HG03060 (cell line): ENCODE results near the gene TAF11L10.
"Not testable (repeated sequence)": the region's sequence is repeated elsewhere in the genome, so short reads cannot be mapped to it uniquely, and the experiment has no call there.

Experiments used
- ATAC-seq: cut with Tn5 transposase; IDR thresholded peaks from one replicate; pipeline ENCODE4 v1.9.1; 2021; ENCODE audit warnings: low read depth, moderate number of reproducible peaks; ENCODE audit not compliant: unreplicated experiment

The TAF11L10 gene

DNA sequence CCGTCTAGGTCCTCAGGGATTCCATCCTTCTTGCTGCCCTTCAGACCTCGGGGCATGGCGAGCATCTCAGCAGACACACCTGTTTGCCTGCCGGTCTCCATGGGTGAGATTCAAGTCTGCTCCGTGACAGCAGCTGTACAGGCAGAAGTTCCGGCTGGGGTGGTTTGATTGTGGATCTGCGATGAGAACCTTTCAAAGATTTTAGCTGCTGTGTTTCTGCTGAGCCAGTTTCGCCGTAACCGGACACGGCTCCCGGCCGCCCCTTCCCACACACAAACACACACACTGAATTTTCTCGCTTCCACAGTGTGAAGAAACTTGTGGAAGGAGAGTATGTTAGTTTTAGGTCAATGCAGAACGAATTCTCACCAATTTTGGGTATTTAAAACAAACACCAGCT, at the start of gene TAF11L10:
Gene TAF11L10 (minus strand): TSS at position 101 of the 400 bp plus-strand sequence.
- not testable (repeated sequence) for ATAC-seq

DNA sequence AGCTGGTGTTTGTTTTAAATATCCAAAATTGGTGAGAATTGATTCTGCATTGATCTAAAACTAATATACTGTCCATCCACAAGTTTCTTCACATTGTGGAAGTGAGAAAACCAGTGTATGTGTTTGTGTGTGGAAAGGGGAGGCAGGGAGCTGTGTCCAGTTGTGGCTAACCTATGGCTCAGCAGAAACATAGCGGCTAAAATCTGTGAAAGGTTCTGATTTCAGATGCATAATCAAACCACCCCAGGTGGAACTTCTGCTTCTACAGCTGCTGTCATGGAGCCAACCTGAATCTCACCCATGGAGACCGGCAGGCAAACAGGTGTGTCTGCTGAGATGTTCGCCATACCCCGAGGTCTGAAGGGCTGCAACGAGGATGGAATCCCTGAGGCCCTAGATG, 36.5 kb upstream of the TAF11L10 start, which contains the start of gene TAF11L14:
Gene TAF11L14 (plus strand): TSS at position 301 of the 400 bp plus-strand sequence.
- no peak for ATAC-seq

DNA sequence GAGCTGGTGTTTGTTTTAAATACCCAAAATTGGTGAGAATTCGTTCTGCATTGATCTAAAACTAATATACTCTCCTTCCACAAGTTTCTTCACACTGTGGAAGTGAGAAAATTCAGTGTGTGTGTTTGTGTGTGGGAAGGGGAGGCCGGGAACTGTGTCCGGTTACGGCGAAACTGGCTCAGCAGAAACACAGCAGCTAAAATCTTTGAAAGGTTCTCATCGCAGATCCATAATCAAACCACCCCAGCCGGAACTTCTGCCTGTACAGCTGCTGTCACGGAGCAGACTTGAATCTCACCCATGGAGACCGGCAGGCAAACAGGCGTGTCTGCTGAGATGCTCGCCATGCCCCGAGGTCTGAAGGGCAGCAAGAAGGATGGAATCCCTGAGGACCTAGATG, 34.2 kb upstream of the TAF11L10 start, which contains the start of gene TAF11L13:
Gene TAF11L13 (plus strand): TSS at position 301 of the 400 bp plus-strand sequence.
- not testable (repeated sequence) for ATAC-seq

DNA sequence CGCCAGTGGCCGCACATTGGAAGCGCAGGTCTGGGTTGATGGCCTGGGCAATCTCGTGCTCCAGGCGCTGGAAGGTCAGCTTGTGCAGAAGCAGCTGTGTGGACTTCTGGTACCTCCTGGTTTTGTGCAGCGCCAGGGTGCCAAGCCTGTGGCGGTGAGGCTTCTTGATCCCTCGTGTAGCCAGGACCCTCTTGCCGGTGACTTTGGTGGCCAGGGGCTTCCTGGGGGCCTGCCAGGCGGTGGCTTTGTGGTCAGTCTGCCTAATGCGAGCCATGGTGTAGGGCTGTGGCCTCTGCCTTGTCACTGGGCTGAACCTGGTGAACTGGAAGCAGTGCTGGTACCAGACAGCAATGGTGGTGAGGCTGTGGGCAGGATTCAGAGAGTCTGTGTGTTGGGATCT, 28.1 kb upstream of the TAF11L10 start:
- ATAC-seq = no peak

DNA sequence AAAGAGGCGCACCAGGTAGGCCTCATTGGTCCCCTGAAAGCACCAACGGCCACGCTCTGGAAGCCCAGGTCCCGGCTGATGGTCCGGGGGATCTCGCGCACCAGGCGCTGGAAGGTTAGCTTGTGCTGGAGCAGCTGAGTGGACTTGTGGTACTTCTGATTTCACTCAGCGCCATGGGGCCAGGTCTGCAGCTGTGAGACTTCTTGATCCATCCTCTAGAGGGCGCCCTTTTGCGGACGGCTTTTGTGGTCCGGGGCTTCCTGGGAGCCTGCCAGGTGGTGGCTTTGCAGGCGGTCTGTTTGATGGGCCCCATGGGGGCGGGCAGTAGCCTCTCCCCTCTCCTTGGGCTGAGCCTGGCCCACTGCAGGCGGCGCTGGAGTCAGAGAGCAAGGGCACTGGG, 23.0 kb upstream of the TAF11L10 start:
- ATAC-seq = no peak

DNA sequence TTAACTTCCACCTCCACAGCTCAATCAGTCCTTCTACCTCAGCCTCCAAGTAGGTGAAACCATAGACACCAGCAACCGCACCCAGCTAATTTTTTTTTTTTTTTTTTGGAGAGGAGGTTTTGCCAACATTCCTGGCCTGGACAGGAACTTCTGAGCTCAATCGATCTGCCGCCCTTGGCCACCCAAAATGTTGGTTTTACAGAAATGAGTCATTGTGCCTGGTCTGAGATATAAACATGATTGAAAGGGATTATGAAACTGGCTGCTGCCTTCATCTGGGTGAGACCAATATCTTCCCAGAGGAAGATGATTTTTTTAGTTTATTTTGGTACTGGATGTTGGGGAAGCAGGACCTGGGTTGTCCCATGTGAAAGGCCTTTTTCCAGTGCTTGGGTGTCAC, 21.7 kb upstream of the TAF11L10 start:
- ATAC-seq = no peak

DNA sequence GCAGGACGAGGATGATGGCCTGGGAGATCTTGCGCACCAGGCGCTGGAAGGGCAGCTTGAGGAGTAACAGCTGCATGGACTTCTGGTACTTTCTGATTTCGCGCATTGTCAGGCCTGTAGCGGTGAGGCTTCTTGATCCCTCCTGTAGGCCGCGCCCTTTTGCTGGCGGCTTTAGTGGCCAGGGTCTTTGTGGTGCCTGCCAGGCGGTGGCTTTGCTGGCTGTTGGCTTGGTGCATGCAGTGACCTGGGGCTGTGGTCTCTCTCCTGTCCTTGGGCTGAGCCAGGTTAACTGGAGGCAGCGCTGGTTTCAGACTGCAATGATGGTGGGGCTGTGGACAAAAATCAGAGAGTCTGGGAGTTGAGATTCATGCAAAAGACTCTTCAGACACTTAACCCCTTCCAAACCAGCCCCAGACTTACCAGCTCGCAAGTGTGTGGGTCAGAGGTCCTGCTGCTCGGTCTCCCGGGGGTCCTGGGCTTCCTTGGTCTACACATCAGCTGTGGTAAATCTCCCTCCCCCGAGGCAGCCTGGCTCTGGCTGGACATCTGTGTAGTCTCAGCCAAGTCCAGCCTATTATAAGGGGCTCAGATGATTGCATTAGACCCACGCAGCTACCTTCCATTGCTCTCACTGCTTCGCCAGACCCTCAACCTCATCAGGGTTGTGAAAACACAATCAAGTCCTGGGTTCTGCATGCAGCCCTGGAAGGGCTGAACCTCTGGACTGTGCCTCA, 17.4 kb upstream of the TAF11L10 start:
- ATAC-seq = no peak

DNA sequence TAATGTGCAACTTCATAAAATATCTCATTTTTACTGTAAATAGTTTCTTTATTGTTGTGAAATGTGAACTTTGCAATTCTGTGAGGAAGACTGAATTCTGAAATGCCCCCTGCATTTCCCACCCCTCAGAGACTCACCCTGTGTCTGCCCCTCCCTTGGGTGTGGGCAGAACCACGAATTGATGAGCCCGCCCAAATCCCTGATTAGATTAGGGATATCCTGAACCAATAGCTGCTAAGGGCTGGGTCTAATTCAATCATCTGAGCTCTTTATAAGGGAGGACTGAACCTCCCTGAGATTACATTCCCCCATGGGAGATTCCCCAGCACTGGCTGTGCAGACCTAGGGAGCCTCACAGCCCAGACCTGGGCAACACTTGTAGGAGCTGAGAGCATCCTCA, 12.5 kb upstream of the TAF11L10 start, which contains the start of gene TAF11L12:
Gene TAF11L12 (plus strand): TSS at position 301 of the 400 bp plus-strand sequence.
- ATAC-seq = not testable (repeated sequence)

DNA sequence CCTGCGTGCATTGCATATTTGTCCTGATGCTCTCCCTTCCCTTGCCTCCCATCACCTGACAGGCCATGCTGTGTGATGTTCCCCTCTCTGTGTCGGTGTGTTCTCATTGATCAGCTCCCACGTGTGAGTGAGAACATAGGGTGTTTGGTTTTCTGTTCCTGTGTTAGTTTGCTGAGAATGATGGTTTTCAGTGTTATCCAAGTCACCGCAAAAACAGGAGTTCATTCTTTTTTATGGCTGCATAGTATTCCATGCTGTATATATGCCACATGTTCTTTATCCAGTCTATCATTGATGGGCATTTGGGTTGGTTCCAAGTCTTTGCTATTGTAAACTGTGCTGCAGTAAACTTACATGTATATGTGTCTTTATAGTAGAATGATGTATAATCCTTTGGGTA, 9.8 kb upstream of the TAF11L10 start:
- not testable (repeated sequence) for ATAC-seq

DNA sequence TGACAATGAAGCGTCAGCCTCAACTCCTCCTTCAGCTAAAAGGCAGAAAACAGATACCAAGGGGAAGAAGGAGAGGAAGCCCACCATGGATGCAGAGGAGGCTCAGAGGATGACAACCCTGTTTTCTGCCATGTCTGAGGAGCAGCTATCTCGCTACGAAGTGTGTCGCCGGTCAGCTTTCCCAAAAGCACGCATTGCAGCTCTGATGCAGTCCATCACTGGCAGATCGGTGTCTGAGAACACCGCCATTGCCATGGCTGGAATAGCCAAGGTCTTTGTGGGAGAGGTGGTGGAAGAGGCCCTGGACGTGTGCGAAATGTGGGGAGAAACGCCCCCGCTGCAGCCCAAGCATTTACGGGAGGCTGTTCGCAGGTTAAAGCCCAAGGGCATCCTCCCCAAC, 7.3 kb upstream of the TAF11L10 start:
- ATAC-seq = no peak

DNA sequence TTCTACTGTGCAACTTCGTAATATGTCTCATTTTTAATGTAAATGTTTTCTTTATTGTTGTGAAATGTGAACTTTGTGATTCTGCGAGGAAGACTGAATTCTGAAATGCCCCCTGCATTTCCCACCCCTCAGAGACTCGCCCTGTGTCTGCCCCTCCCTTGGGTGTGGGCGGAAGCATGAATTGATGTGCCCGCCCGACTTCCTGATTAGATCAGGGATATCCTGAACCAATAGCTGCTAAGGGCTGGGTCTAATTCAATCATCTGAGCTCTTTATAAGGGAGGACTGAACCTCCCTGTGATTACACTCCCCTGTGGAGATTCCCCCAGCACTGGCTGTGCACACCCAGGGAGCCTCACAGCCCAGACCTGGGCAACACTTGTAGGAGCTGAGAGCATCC, 6.3 kb upstream of the TAF11L10 start, which contains the start of gene TAF11L11:
Gene TAF11L11 (plus strand): TSS at position 304 of the 400 bp plus-strand sequence.
- ATAC-seq = not testable (repeated sequence)

DNA sequence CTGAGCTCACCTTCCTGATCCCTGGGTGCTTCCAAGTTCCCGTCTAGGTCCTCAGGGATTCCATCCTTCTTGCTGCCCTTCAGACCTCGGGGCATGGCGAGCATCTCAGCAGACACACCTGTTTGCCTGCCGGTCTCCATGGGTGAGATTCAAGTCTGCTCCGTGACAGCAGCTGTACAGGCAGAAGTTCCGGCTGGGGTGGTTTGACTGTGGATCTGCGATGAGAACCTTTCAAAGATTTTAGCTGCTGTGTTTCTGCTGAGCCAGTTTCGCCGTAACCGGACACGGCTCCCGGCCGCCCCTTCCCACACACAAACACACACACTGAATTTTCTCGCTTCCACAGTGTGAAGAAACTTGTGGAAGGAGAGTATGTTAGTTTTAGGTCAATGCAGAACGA, 3.4 kb downstream of the TAF11L10 start, which contains the start of gene TAF11L9:
Gene TAF11L9 (minus strand): TSS at position 140 of the 400 bp plus-strand sequence.
- ATAC-seq = not testable (repeated sequence)

DNA sequence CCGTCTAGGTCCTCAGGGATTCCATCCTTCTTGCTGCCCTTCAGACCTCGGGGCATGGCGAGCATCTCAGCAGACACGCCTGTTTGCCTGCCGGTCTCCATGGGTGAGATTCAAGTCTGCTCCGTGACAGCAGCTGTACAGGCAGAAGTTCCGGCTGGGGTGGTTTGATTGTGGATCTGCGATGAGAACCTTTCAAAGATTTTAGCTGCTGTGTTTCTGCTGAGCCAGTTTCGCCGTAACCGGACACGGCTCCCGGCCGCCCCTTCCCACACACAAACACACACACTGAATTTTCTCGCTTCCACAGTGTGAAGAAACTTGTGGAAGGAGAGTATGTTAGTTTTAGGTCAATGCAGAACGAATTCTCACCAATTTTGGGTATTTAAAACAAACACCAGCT, 6.8 kb downstream of the TAF11L10 start, which contains the start of gene TAF11L8:
Gene TAF11L8 (minus strand): TSS at position 101 of the 400 bp plus-strand sequence.
- not testable (repeated sequence) for ATAC-seq

DNA sequence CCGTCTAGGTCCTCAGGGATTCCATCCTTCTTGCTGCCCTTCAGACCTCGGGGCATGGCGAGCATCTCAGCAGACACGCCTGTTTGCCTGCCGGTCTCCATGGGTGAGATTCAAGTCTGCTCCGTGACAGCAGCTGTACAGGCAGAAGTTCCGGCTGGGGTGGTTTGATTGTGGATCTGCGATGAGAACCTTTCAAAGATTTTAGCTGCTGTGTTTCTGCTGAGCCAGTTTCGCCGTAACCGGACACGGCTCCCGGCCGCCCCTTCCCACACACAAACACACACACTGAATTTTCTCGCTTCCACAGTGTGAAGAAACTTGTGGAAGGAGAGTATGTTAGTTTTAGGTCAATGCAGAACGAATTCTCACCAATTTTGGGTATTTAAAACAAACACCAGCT, 12.0 kb downstream of the TAF11L10 start, which contains the start of gene TAF11L7:
Gene TAF11L7 (minus strand): TSS at position 101 of the 400 bp plus-strand sequence.
- not testable (repeated sequence) for ATAC-seq
